GM23338 (cell line): ENCODE measurements around the gene CHRNB4. TPM values are rescaled to one million over a fixed set of nuclear protein-coding genes. Genes with fewer than 3 reads are reported as not detected.

Experiments
- ATAC-seq: fragments of 200-7000 bp; cut with Tn5 transposase; 3 replicates; pipeline ENCODE4 v1.9.1; 2020
- DNase-seq: peaks from one replicate; pipeline ENCODE4 v3.0.0-alpha.2; 2015; ENCODE audit warnings: low spot score
- H2AFZ ChIP-seq: fragments of 200-600 bp; sonication (generic); 2 replicates; pipeline ENCODE4 v1.8.0; 2016; ENCODE audit warnings: antibody characterized with exemption, mild to moderate bottlenecking, moderate library complexity
- H3F3A ChIP-seq: fragments of 200-600 bp; sonication (generic); replicated peaks from 2 replicates; pipeline ENCODE4 v1.8.0; 2017; ENCODE audit warnings: antibody characterized with exemption, mixed run types, low read depth
- H3K27ac ChIP-seq: fragments of 200-600 bp; sonication (generic); 2 replicates; pipeline ENCODE4 v1.6.1; 2016; ENCODE audit warnings: low read depth
- H3K27me3 ChIP-seq: fragments of 200-600 bp; sonication (generic); 2 replicates; pipeline ENCODE4 v1.8.0; 2016; ENCODE audit warnings: mild to moderate bottlenecking, mixed run types, moderate library complexity; ENCODE audit not compliant: insufficient read depth
- H3K36me3 ChIP-seq: fragments of 200-600 bp; sonication (generic); 2 replicates; pipeline ENCODE4 v1.8.0; 2016; ENCODE audit warnings: mild to moderate bottlenecking; ENCODE audit not compliant: insufficient read depth
- H3K4me1 ChIP-seq: fragments of 200-600 bp; sonication (generic); 2 replicates; pipeline ENCODE4 v1.8.0; 2016; ENCODE audit warnings: mild to moderate bottlenecking, moderate library complexity; ENCODE audit not compliant: insufficient read depth
- H3K4me2 ChIP-seq: fragments of 200-600 bp; sonication (generic); 2 replicates; pipeline ENCODE4 v1.7.1; 2017; ENCODE audit warnings: mixed run types
- H3K4me3 ChIP-seq: fragments of 200-600 bp; sonication (generic); 2 replicates; pipeline ENCODE4 v1.6.1; 2016; ENCODE audit warnings: mixed run types
- H3K79me2 ChIP-seq: fragments of 200-600 bp; sonication (generic); replicated peaks from 2 replicates; pipeline ENCODE4 v1.8.0; 2017; ENCODE audit warnings: mild to moderate bottlenecking; ENCODE audit not compliant: insufficient read depth
- H3K9me2 ChIP-seq: fragments of 200-600 bp; sonication (generic); 2 replicates; pipeline ENCODE4 v1.8.0; 2017; ENCODE audit not compliant: insufficient read depth
- H4K20me1 ChIP-seq: fragments of 200-600 bp; sonication (generic); replicated peaks from 2 replicates; pipeline ENCODE4 v1.8.0; 2017; ENCODE audit warnings: mild to moderate bottlenecking; ENCODE audit not compliant: insufficient read depth
- H3K27ac Mint-ChIP-seq: 2 replicates; pipeline ENCODE4 v1.8.0; 2020; ENCODE audit warnings: inconsistent platforms, mild to moderate bottlenecking, moderate library complexity, mixed read lengths
- H3K27me3 Mint-ChIP-seq: 3 replicates; pipeline ENCODE4 v1.8.0; 2022; ENCODE audit warnings: low read depth, mild to moderate bottlenecking, moderate library complexity, mixed read lengths, inconsistent platforms; ENCODE audit not compliant: insufficient read depth, poor library complexity
- H3K36me3 Mint-ChIP-seq: 3 replicates; pipeline ENCODE4 v1.8.0; 2021; ENCODE audit warnings: low read depth, mild to moderate bottlenecking, inconsistent platforms, moderate library complexity, mixed read lengths
- H3K4me1 Mint-ChIP-seq: 3 replicates; pipeline ENCODE4 v1.8.0; 2020; ENCODE audit warnings: mild to moderate bottlenecking, inconsistent platforms, mixed read lengths
- H3K4me3 Mint-ChIP-seq: 3 replicates; pipeline ENCODE4 v1.8.0; 2021; ENCODE audit warnings: moderate library complexity, mild to moderate bottlenecking, inconsistent platforms, mixed read lengths
- H3K9me3 Mint-ChIP-seq: 3 replicates; pipeline ENCODE4 v1.8.0; 2020; ENCODE audit warnings: moderate library complexity, mild to moderate bottlenecking, inconsistent platforms, mixed read lengths
- CREB1 ChIP-seq: fragments of 250-450 bp; sonication (Bioruptor Pico); IDR thresholded peaks from 2 replicates; pipeline ENCODE4 v1.5.0; 2020; ENCODE audit warnings: low read depth, mild to moderate bottlenecking, moderate library complexity
- EZH2 ChIP-seq: fragments of 200-600 bp; sonication (generic); IDR thresholded peaks from one replicate; pipeline ENCODE4 v1.8.0; 2017; ENCODE audit warnings: antibody characterized with exemption, mild to moderate bottlenecking, low read depth; ENCODE audit not compliant: unreplicated experiment
- EZH2phosphoT487 ChIP-seq: fragments of 200-600 bp; sonication (generic); IDR thresholded peaks from one replicate; pipeline ENCODE4 v1.8.1; 2018; ENCODE audit warnings: antibody characterized with exemption; ENCODE audit not compliant: unreplicated experiment
- JUNB ChIP-seq: IDR thresholded peaks from one replicate; pipeline ENCODE4 v1.6.1; 2016; ENCODE audit warnings: antibody characterized with exemption; ENCODE audit not compliant: unreplicated experiment
- NANOG ChIP-seq: IDR thresholded peaks from 2 replicates; pipeline ENCODE4 v1.6.1; 2016; ENCODE audit warnings: antibody characterized with exemption, borderline replicate concordance
- POLR2AphosphoS5 ChIP-seq: IDR thresholded peaks from 2 replicates; pipeline ENCODE4 v1.6.1; 2016; ENCODE audit warnings: antibody characterized with exemption, low read depth
- REST ChIP-seq: IDR thresholded peaks from one replicate; pipeline ENCODE4 v1.6.1; 2018; ENCODE audit warnings: antibody characterized with exemption; ENCODE audit not compliant: unreplicated experiment
- STAT1 ChIP-seq: IDR thresholded peaks from one replicate; pipeline ENCODE4 v1.6.1; 2016; ENCODE audit warnings: antibody characterized with exemption; ENCODE audit not compliant: unreplicated experiment
- ZNF114 ChIP-seq: fragments of 250-450 bp; sonication (Bioruptor Pico); IDR thresholded peaks from 2 replicates; pipeline ENCODE4 v1.5.0; 2020; ENCODE audit warnings: mild to moderate bottlenecking, moderate library complexity
- ZNF331 ChIP-seq: fragments of 250-450 bp; sonication (Bioruptor Pico); IDR thresholded peaks from 2 replicates; pipeline ENCODE4 v1.5.0; 2020; ENCODE audit warnings: low read depth, mild to moderate bottlenecking, moderate library complexity
- ZNF462 ChIP-seq: fragments of 250-450 bp; sonication (Bioruptor Pico); IDR thresholded peaks from 2 replicates; pipeline ENCODE4 v1.5.0; 2020; ENCODE audit warnings: mild to moderate bottlenecking, moderate library complexity
- polyA plus RNA-seq: library from polyadenylated mRNA; unstranded; fragments of >200 nt; fragmentation: Nextera tagmentation; extraction: Ambion mirVana; gene quantifications from 2 replicates; pipeline ENCODE4 v1.2.1, GENCODE V29; 2016
- total RNA-seq: library from RNA; depleted of rRNA; stranded (reverse); fragments of >200 nt; shearing (Covaris generic); gene quantifications from 2 replicates; pipeline ENCODE4 v1.2.3, GENCODE V29; 2014
- TF ChIP-seq, protein P1 (sequence below): IDR thresholded peaks from 2 replicates; pipeline ENCODE4 v1.6.1; 2016; ENCODE audit warnings: antibody characterized with exemption
- TF ChIP-seq, protein P2 (sequence below), 2 experiments: fragments of 200-600 bp in 1 of 2; sonication (generic) in 1 of 2; conservative IDR thresholded peaks; 2 replicates each; pipeline versions ENCODE4 v1.5.1 to v1.6.1; 2016 to 2017; ENCODE audit warnings: antibody characterized with exemption in 2 of 2, low read depth in 2 of 2, mild to moderate bottlenecking in 2 of 2, moderate library complexity in 1 of 2

The CHRNB4 gene
- total and polyA plus RNA-seq, 2 experiments from 2014 or later, result 1.4 to 1.6 TPM

GRCh38 chr15:78603467-78603866 is 37.5 kb downstream of the CHRNB4 start (continued):
- TF ChIP-seq, protein P1, sequence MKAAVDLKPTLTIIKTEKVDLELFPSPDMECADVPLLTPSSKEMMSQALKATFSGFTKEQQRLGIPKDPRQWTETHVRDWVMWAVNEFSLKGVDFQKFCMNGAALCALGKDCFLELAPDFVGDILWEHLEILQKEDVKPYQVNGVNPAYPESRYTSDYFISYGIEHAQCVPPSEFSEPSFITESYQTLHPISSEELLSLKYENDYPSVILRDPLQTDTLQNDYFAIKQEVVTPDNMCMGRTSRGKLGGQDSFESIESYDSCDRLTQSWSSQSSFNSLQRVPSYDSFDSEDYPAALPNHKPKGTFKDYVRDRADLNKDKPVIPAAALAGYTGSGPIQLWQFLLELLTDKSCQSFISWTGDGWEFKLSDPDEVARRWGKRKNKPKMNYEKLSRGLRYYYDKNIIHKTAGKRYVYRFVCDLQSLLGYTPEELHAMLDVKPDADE, result no peak
- TF ChIP-seq STAT1, result no peak
- TF ChIP-seq CREB1 (CRISPR knock-in tag), result no peak
- TF ChIP-seq POLR2AphosphoS5, result no peak
- TF ChIP-seq EZH2, result no peak

GRCh38 chr15:78599189-78599588 is 41.8 kb downstream of the CHRNB4 start:
- Histone ChIP-seq H3K4me1 (no peaks in the 10 kb centered on the region), H3K4me2 (no peak overlapping the region), H3K36me3 (peaks cover under 1% of the 10 kb centered on the region; the same call in 1 of the 2 replicates), H3K4me3 (no peak overlapping the region), H3F3A (no peaks in the 10 kb centered on the region), H4K20me1 (no peaks in the 10 kb centered on the region; the same call in 1 of the 2 replicates), H3K27me3 (no peaks in the 10 kb centered on the region), H3K9me2 (no peaks in the 10 kb centered on the region), H3K27ac (no peak overlapping the region), H2AFZ (no peak overlapping the region), H3K79me2 (no peaks in the 10 kb centered on the region)
- no peaks in the 10 kb centered on the region for H3K27me3 Mint-ChIP-seq
- peak; percentile 22 for DNase-seq
- H3K4me1 Mint-ChIP-seq, result no peaks in the 10 kb centered on the region
- no peak overlapping the region for H3K4me3 Mint-ChIP-seq
- ATAC-seq, result peak; percentile 35; the same call in 1 of the 3 replicates
- peaks cover 11% of the 10 kb centered on the region for H3K9me3 Mint-ChIP-seq
- H3K36me3 Mint-ChIP-seq, result peaks cover 27% of the 10 kb centered on the region
- no peak overlapping the region for H3K27ac Mint-ChIP-seq
- TF ChIP-seq POLR2AphosphoS5, result no peak
- TF ChIP-seq CREB1 (CRISPR knock-in tag), result no peak
- TF ChIP-seq STAT1, result no peak
- TF ChIP-seq NANOG, result no peak
- TF ChIP-seq EZH2, result no peak
- no peak for TF ChIP-seq JUNB
- no peak for TF ChIP-seq REST
- TF ChIP-seq, protein P2, sequence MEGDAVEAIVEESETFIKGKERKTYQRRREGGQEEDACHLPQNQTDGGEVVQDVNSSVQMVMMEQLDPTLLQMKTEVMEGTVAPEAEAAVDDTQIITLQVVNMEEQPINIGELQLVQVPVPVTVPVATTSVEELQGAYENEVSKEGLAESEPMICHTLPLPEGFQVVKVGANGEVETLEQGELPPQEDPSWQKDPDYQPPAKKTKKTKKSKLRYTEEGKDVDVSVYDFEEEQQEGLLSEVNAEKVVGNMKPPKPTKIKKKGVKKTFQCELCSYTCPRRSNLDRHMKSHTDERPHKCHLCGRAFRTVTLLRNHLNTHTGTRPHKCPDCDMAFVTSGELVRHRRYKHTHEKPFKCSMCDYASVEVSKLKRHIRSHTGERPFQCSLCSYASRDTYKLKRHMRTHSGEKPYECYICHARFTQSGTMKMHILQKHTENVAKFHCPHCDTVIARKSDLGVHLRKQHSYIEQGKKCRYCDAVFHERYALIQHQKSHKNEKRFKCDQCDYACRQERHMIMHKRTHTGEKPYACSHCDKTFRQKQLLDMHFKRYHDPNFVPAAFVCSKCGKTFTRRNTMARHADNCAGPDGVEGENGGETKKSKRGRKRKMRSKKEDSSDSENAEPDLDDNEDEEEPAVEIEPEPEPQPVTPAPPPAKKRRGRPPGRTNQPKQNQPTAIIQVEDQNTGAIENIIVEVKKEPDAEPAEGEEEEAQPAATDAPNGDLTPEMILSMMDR (conservative IDR thresholded peaks at IDR 0.05; ENCODE audit: low read depth in 2 of 2), result no peak
- TF ChIP-seq EZH2phosphoT487, result no peak
- no peak for TF ChIP-seq ZNF114 (CRISPR knock-in tag)
- no peak for TF ChIP-seq ZNF331 (CRISPR knock-in tag)
- no peak for TF ChIP-seq ZNF462 (CRISPR knock-in tag)
